Effector memory CD4-positive, alpha-beta T cell (primary cell): ENCODE results near the gene ZNHIT1.
"Not testable (repeated sequence)": the region's sequence is repeated elsewhere in the genome, so short reads cannot be mapped to it uniquely, and the experiment has no call there.

Source experiments
- DNase-seq, 3 donors: peaks; one replicate each; pipeline ENCODE4 v3.0.0-alpha.2; 2020
- H3K27ac ChIP-seq: 2 replicates; pipeline ENCODE4 v1.7.0; 2013; ENCODE audit warnings: mild to moderate bottlenecking, low read length, moderate library complexity; ENCODE audit not compliant: insufficient read depth, poor library complexity, severe bottlenecking
- H3K27me3 ChIP-seq: replicated peaks from 2 replicates; pipeline ENCODE4 v1.7.0; 2013; ENCODE audit warnings: mild to moderate bottlenecking, low read length; ENCODE audit not compliant: insufficient read depth, control insufficient read depth, poor library complexity, severe bottlenecking
- H3K36me3 ChIP-seq: 2 replicates; pipeline ENCODE4 v1.7.0; 2013; ENCODE audit warnings: mild to moderate bottlenecking, low read length, moderate library complexity; ENCODE audit not compliant: control insufficient read depth, insufficient read depth
- H3K4me1 ChIP-seq: 2 replicates; pipeline ENCODE4 v1.7.0; 2013; ENCODE audit warnings: low read length, mild to moderate bottlenecking; ENCODE audit not compliant: control insufficient read depth, insufficient read depth, poor library complexity, severe bottlenecking
- H3K4me3 ChIP-seq: 2 replicates; pipeline ENCODE4 v1.7.0; 2013; ENCODE audit warnings: low read length, low read depth, mild to moderate bottlenecking; ENCODE audit not compliant: insufficient read depth, poor library complexity, severe bottlenecking
- H3K9me3 ChIP-seq: 2 replicates; pipeline ENCODE4 v1.7.0; 2013; ENCODE audit warnings: mild to moderate bottlenecking, low read length, moderate library complexity; ENCODE audit not compliant: control insufficient read depth

Gene ZNHIT1

GRCh38 chr7:101203740-101204738 is 13.9 kb upstream of the ZNHIT1 start:
- H3K4me1 ChIP-seq, H3K9me3 ChIP-seq, H3K27ac ChIP-seq: not testable (repeated sequence)
- Histone ChIP-seq H3K27me3 (peaks cover 23% of the 10 kb centered on the region), H3K36me3 (peaks cover 11% of the 10 kb centered on the region), H3K4me3 (peak overlapping the region; percentile 32)
- peak in 1 of 3 donors; percentile 18 for DNase-seq

GRCh38 chr7:101205901-101206664 is 11.9 kb upstream of the ZNHIT1 start:
- Histone ChIP-seq H3K9me3 (no peaks in the 10 kb centered on the region), H3K4me3 (no peak overlapping the region), H3K27ac (no peak overlapping the region), H3K27me3 (peaks cover 11% of the 10 kb centered on the region), H3K4me1 (peaks cover 5% of the 10 kb centered on the region), H3K36me3 (peaks cover 13% of the 10 kb centered on the region)
- DNase-seq = no peak

GRCh38 chr7:101206665-101207042 is 11.3 kb upstream of the ZNHIT1 start:
- H3K4me3 ChIP-seq = no peak overlapping the region
- no peak overlapping the region for H3K27ac ChIP-seq
- H3K27me3 ChIP-seq = peaks cover 7% of the 10 kb centered on the region
- no peak for DNase-seq
- H3K36me3 ChIP-seq = peaks cover 18% of the 10 kb centered on the region
- no peaks in the 10 kb centered on the region for H3K9me3 ChIP-seq
- H3K4me1 ChIP-seq = peaks cover 4% of the 10 kb centered on the region

- no peak overlapping the region for H3K4me3 ChIP-seq
- peaks cover 3% of the 10 kb centered on the region for H3K27me3 ChIP-seq
- no peaks in the 10 kb centered on the region for H3K4me1 ChIP-seq
- H3K36me3 ChIP-seq = peaks cover 22% of the 10 kb centered on the region
- H3K27ac ChIP-seq = no peak overlapping the region
- DNase-seq = no peak
- H3K9me3 ChIP-seq = no peaks in the 10 kb centered on the region
These were observed 10.5 kb upstream of the ZNHIT1 start for GRCh38 chr7:101207459-101207858.

- no peak overlapping the region for H3K27ac ChIP-seq
- no peaks in the 10 kb centered on the region for H3K9me3 ChIP-seq
- no peak overlapping the region for H3K4me3 ChIP-seq
- no peaks in the 10 kb centered on the region for H3K4me1 ChIP-seq
- no peak for DNase-seq
- H3K27me3 ChIP-seq = no peaks in the 10 kb centered on the region
- H3K36me3 ChIP-seq = peaks cover 25% of the 10 kb centered on the region
These were observed 9.2 kb upstream of the ZNHIT1 start for GRCh38 chr7:101208794-101209193.

- no peak overlapping the region for H3K27ac ChIP-seq
- no peak overlapping the region for H3K4me3 ChIP-seq
- H3K4me1 ChIP-seq = no peaks in the 10 kb centered on the region
- DNase-seq = no peak
- peaks cover 25% of the 10 kb centered on the region for H3K36me3 ChIP-seq
- H3K27me3 ChIP-seq = no peaks in the 10 kb centered on the region
- H3K9me3 ChIP-seq = no peaks in the 10 kb centered on the region
These were observed 7.8 kb upstream of the ZNHIT1 start for GRCh38 chr7:101210143-101210542.

- no peak overlapping the region for H3K4me3 ChIP-seq
- no peak overlapping the region for H3K27ac ChIP-seq
- no peaks in the 10 kb centered on the region for H3K27me3 ChIP-seq
- H3K9me3 ChIP-seq = no peaks in the 10 kb centered on the region
- no peak for DNase-seq
- peaks cover 21% of the 10 kb centered on the region for H3K36me3 ChIP-seq
- H3K4me1 ChIP-seq = peaks cover 3% of the 10 kb centered on the region
These were observed 6.5 kb upstream of the ZNHIT1 start for GRCh38 chr7:101211501-101211900.

- no peak for DNase-seq
- H3K9me3 ChIP-seq = no peaks in the 10 kb centered on the region
- H3K4me1 ChIP-seq = peaks cover 8% of the 10 kb centered on the region
- H3K27ac ChIP-seq = no peak overlapping the region
- H3K36me3 ChIP-seq = peaks cover 19% of the 10 kb centered on the region
- H3K4me3 ChIP-seq = no peak overlapping the region
- H3K27me3 ChIP-seq = no peaks in the 10 kb centered on the region
These were observed 6.0 kb upstream of the ZNHIT1 start for GRCh38 chr7:101212014-101212413.

- H3K36me3 ChIP-seq = peaks cover 11% of the 10 kb centered on the region
- no peak for DNase-seq
These were observed 1.7 kb upstream of the ZNHIT1 start for GRCh38 chr7:101216001-101216859.

More at GRCh38 chr7:101216001-101216859, 1.7 kb upstream of the ZNHIT1 start:
- Histone ChIP-seq H3K4me3 (peak overlapping the region; percentile 80), H3K4me1 (peaks cover 23% of the 10 kb centered on the region), H3K9me3 (no peaks in the 10 kb centered on the region), H3K27me3 (no peaks in the 10 kb centered on the region), H3K27ac (no peak overlapping the region)
